Left lobe of liver (tissue), 2 donors: Measurements from ENCODE around the gene ABHD12B. TPM values are rescaled to one million over a fixed set of nuclear protein-coding genes. Genes with fewer than 3 reads are reported as not detected.
"Not testable (repeated sequence)": the region's sequence is repeated elsewhere in the genome, so short reads cannot be mapped to it uniquely, and the experiment has no call there.

Source experiments
- ATAC-seq: fragments of 200-7000 bp; cut with Tn5 transposase; one replicate; pipeline ENCODE4 v1.9.1; 2020; ENCODE audit warnings: mild to moderate bottlenecking, moderate library complexity
- DNase-seq: peaks from one replicate; pipeline ENCODE4 v3.0.0-alpha.2; 2020; ENCODE audit warnings: low spot score
- total RNA-seq: library from RNA; stranded (reverse); gene quantifications from one replicate; pipeline ENCODE4 v1.2.1, GENCODE V29; 2021
- donor health status: DM: no; HTN: no; CAD: no; lungs with moderate emphysema.
- donor health status: DM: no; HTN: yes; CAD: no.

The ABHD12B gene
- total RNA-seq, 1 donor from 2014 or later, result not detected

DNA sequence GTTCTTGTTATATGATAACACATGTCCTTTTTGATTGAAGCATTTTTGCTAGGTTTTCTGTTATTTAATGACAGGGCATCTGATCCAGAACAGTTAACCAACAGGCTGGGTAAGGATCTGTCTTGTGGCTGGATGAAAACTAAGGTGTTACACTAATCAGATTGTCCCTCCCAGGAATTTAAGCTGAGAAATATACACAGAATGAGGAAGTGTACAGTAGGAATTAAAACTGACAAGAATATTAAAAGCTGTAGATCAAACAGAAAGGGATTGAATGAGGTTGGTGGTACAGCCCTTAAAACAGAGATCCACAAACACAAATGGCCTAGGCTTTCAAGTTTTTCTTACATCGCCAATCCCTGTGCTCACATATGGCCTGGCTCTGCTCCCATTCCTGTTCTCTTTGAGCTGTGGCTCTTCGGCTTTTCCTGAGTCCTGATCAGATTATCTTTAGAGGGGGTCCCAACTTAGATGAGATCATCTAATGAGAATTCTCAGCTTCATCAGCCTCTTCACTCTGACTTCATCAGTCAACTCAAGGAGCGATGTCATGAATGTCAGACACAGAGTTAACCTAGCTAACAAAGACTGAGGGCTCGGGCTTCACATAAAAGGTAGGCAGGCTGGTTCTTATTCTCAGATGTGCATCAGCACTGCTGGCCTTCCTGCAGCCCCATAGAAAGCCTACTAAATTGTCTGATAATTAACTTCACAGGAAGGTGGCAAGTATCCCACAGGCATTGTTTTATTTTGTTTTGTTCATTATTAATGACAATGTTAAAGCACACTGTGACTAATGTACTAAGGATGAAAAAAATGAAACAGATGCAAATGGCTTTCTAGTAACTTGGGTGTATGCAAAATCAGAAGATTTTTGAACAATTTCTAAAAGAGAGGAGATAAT is 61.0 kb downstream of the ABHD12B start:
- ATAC-seq (no peak), DNase-seq (no peak)

DNA sequence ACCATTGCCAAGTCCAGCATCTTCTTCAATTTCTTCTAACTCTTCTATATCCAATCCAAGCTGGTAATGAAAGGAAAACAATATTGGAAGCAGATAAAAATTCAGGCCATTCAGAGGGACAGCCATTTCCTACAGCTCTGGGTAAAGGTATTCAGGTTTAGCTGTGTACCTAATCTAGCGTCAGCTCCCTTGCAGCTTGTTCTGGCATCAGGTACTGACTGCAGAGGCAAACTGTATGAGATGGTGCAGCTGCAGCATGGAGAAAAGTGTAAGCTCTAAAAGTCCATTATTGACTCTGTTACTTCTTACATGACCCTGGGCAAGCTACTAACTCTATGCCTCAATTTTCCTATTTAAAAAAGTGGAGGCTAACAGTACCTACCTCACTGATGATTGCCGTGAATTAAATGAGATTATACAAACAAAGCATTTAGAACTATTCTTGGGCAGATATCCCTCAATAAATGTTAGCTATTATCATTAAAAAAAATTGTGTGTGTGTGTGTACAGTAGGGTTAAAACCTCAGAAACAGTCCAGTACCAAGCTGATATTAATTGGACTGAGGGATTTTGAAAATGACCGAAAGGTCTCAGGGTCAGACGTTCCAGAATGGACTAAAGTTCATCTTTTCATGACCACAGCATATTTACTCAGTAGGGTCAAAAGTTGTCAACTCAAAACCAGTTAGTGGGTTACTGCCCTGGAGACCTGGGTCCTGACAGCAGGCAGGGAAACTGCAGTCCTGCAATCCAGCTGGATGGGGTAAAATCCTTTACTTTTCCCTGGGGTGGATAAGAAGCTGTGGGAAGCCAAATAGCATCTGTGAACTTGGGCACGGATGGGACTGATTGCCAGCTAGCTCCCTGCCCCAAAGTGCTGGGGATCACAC is 63.5 kb downstream of the ABHD12B start:
- DNase-seq (peak; percentile 73), ATAC-seq (peak; percentile 91)

GRCh38 chr14:50936016-50936340 is 64.1 kb downstream of the ABHD12B start:
- ATAC-seq (no peak), DNase-seq (no peak)

DNA sequence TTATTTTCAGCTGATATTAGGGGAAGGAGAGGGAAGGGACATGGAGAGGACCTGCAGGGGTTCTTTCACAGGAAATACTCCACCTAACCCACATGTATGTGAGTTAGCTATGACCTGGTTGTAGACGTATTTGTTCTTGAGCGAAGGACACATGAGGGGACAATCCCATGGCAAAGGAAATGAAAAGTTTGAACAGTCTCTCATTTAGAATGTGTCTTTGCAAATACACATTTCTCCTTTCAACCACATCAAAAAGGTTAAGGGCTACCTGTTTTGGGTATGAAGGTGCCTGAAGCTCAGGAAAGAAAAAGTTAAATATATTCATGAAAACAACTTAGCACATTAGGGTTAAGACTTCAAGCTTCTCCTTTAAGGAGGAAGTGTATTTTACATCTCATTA is 65.0 kb downstream of the ABHD12B start:
- no peak for ATAC-seq
- no peak for DNase-seq

- ATAC-seq (no peak), DNase-seq (no peak)
Observed at GRCh38 chr14:50937325-50937724, 65.5 kb downstream of the ABHD12B start.

DNA sequence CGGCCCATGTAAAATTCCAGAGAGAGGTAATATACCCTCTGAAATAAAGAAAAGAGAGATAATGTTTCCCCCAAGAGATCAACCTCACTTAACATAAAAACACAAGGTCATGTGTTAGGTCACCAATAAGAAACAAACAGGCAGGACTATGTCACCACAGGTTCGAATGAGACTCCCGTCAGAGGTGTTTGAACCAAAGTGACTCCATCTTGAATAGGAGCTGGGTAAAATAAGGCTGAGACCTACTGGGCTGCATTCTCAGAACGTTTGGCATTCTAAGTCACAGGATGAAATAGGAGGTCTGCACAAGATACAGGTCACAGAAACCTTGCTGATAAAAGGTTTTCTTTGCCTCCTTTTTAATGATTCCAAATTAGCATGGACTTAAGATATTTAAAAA is 65.9 kb downstream of the ABHD12B start:
- DNase-seq (no peak), ATAC-seq (no peak)

- DNase-seq, result no peak
- ATAC-seq, result no peak
Observed at GRCh38 chr14:50941151-50941550, 69.3 kb downstream of the ABHD12B start.

DNA sequence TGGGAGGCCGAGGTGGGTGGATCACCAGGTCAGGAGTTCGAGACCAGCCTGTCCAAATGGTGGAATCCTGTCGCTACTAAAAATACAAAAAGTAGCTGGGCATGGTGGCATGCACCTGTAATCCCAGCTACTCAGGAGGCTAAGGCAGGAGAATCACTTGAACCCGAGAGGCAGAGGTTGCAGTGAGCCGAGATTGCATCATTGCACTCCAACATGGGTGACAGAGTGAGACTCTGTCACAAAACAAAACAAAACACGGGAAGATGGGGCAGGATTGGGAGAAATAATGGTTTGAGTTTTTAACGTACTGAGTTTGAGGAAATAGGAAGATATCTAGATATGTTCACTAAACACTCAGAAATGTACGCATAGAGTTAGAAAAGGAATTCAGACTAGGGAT is 69.8 kb downstream of the ABHD12B start:
- not testable (repeated sequence) for ATAC-seq, DNase-seq

DNA sequence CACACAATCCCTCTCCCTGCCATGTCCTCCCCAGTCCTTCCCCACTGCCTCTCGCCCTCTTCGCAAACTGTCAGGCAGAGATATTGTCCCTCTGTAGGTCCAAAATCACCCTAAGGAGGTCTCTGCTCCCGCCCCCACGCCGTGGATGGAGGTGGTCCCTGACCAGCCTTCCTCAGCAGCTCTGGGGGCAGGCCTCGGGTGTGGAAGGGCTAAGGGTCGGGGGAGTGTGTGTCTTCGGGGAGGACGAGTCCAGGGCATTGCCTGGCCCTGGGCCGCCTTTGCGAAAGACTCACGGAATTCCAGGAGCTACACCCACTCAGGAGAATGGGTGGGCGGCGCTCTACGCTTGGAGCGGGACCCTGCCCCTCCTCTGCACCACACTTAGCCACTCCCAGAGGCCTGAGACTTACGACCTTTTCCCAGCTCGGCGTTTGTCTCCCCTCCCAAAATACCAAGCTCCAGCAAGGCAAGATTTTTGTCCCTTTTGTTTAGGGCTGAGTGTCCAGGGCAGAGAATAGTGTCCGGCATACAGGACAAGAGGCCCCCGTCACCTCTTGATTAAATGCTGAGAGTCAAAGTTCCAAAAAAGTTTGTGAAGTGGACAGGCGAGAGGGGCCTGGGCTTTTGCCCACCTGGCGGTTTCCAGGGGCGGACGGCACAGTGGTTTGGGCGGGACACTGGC is 71.5 kb downstream of the ABHD12B start:
- ATAC-seq (peak; percentile 72), DNase-seq (peak; percentile 87)

DNA sequence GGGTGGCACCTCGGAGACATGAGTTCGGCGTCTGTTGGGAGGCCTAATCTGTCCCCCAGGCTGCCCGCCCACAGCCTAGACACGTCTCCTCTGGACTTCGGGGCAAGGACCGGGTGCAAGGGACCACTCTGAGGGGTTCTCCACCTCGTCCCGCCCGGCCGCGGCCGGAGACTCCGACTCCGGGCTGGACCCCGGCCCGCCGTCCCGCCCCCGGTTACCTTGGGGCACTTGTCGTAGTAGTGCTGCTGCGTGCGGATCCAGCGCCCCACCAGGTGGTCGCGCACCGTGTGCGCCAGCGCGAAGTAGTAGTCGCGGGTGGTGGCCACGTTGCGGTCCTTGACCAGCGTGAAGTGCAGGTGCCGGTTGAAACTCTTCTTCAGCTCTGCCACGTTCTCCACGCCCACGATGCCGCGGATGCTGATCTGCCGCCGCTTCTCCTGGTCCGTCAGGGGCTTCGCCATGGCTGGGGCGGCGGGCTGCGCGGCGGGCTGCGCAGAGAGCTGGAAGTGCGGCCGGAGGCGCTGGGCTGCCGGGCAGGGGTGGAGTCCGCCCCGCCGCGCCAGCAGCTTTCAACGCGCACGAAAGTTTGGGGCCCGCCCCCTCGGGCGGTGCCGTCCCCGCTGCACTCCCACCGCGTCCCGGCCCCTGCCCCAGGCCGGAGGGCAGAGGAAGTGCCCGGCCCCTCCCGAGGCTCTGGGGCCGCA is 72.2 kb downstream of the ABHD12B start, which contains the start of gene PYGL:
PYGL (minus strand) TSS at position 541 of the 704 bp plus-strand sequence; CDS start at position 461, 80 bp downstream.
- DNase-seq, result peak; percentile 90
- ATAC-seq, result peak; percentile 88

DNA sequence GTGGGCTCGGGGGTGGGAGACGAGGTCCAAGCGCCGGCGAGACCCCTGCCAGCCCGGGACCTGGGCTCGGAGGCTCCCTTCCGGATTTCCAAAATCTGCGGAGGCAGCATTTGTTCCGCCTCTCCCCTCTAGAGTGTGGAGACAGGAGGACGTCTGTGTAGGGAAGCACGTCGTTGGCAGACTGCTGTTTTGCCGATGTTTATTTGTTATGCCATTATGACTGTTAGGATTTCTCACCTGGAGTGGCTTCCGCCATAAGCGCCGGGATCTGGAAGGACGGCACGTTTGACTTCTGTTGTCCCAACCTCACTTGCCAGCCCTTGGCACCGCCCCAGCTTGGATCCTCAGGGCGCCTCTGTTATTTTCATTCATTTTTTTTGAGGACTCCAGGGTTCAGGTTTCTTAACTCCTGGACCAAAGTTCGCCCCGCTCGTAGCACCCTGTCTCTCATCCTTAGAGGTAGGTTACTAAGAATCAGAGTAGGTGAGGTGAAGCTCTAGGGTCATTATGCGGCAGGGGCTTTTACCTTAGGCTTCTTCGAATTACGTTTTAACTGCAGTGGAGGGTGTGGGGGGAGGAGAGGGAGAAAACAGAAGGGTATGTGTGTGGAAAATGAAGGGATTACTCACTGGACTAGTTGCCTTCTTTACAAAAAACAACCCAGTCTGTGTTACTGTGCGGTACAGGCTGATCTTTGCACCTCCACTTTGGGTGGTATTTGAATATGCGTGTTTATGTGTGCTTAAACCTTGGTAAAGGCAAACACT is 73.0 kb downstream of the ABHD12B start:
- peak; percentile 83 for DNase-seq
- peak; percentile 50 for ATAC-seq

GRCh38 chr14:50946234-50946935 is 74.5 kb downstream of the ABHD12B start:
- DNase-seq (no peak), ATAC-seq (no peak)

GRCh38 chr14:50947446-50947845 is 75.6 kb downstream of the ABHD12B start:
- no peak for ATAC-seq
- no peak for DNase-seq

- DNase-seq (no peak), ATAC-seq (no peak)
Observed at GRCh38 chr14:50948205-50948604, 76.4 kb downstream of the ABHD12B start.

- ATAC-seq (no peak), DNase-seq (no peak)
Observed at GRCh38 chr14:50951032-50951431, 79.2 kb downstream of the ABHD12B start.

DNA sequence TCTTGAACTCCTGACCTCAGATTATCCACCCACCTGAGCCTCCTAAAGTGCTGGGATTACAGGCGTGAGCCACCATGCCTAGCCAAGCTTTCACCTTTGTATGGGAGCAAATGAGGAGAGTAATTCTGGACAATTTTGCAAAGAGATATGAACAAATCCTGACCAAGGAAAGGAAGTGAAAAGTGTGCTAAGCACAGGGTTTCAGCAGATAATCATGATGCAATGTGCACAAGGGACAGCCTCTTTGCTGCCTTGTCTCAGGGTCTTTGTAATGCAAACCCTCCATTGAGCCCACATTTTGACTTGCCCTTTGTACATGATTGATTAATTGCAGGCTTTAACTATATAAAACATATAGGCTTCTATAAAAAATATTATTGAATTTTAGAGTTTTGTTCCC is 81.6 kb downstream of the ABHD12B start:
- no peak for DNase-seq
- no peak for ATAC-seq
